NCI-H2196 treated with DMSO at 0.1 percent for 48 hours (cell line): ENCODE measurements around the gene EXOSC10.
"Not testable (repeated sequence)": the region's sequence is repeated elsewhere in the genome, so short reads cannot be mapped to it uniquely, and the experiment has no call there.

Source experiments
- DNase-seq: peaks from one replicate; lab custom pipeline; 2025; ENCODE audit not compliant: unreplicated experiment; lab: John Stamatoyannopoulos, UW

EXOSC10 gene

DNA sequence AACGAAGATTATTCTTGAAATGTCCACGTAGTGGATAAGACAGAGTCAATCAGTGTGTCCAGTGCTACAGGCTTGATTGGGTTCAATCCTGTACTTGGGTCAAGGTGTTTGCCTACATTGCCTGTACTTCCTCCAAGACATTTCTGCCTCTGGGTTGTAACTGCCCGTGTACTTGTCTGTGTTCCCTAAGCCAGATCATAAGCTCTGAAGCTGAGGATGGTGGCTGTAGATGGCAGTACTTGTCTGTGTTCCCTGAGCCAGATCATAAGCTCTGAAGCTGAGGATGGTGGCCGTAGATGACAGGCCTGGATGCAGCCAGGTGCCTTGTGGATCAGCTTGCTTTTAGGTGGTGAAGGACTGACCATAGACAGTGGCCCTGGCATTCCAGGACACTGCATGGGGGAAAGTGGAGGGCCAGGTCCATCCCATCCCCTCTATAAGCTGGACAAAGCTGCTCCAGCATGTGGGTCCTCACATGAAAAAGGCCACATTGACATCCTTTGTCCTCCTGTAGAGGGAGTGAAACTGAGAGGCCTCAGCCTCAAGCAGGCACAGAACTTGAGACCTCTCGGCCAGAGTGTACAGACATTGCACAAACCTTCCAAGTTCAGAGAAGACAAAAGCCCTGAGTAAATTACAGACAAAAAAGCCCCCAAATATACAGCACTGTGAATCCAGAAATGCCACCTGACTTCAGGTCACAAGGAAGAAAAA lies 37.9 kb downstream of the EXOSC10 start:
- no peak for DNase-seq

DNA sequence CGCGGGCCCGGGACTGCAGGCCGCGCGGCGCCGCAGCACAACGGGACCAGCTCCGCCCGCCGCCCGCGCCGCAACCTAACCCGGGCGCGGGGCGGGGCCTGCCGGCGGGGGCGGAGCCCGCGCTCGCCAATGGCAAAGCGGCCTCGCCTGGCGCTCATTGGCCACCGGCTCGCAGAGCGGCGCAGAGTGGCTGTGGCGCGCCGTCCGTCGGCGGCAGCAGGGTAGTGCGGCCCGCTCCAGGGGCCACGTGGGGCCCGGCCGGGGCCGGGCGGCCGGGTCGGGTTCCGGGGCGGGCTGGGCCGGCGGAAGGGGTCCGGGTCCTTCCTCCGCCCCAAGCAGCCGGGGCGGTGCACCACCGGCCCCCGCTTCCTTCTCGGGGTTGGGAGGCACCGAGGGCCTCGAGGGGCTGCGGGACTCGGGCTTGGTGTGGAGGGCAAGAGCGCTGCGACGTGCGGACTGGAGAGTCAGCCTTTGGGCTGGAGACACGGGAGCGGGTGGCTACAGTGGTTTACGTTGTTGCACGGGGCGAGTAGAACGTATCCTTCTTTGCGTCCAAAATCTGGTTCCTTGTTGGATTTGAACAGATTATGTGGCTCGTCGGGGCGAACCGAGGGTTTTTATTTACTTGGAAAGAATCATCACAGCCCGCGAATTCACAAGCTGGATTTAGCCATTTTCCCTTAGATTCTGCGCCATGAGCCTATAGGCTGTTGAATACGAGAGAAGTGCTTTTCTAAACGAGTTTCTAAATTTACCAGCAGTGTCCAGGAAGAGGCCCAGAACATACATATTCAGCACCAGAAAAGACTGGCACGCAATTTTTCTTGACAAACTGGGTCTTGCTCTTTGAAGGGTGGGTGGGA lies 39.5 kb downstream of the EXOSC10 start, which contains the start of gene SRM:
SRM (minus strand) TSS at position 51 of the 863 bp plus-strand sequence. CDS start 75 bp downstream, outside the sequence.
- DNase-seq = peak; percentile 84

DNA sequence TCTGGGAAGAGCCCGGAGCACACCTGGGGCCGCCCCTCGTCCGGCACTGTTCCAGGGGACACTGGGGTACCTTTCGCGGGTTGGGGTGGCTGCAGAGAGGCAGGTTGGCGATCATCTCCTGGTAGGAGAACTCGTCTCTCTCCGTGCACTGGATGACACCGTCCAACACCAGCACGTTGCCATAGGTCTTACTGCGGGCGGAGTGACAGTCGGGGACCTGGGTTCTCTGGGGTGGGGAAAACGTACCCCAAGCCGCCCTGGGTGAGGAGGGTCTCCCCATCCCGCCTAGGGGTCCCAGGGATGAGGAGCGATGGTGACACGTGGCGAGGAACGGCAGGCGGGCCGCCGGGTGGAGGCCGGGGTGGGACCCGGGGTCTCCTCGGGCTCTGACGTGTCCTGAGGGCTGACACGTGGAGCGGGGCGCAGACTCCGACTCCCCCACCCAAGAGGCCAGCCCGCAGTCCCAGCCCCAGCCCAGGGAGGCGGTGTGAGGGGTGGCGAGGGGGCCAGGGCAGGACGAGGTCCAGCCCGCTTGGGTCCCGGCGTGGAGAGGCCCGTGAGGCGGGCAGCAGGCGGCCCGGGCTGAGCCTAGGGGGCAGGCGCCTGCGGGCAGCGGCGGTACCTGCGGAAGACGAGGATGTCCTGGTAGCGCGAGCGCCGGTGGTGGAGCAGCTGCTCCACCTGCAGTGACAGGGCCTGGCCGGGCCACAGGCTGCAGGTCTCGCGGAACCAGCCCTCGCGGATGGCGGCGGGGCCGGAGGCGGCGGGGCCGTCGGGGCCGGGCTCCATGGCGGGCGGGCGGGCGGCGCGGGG lies 40.3 kb downstream of the EXOSC10 start:
- DNase-seq = no peak

DNA sequence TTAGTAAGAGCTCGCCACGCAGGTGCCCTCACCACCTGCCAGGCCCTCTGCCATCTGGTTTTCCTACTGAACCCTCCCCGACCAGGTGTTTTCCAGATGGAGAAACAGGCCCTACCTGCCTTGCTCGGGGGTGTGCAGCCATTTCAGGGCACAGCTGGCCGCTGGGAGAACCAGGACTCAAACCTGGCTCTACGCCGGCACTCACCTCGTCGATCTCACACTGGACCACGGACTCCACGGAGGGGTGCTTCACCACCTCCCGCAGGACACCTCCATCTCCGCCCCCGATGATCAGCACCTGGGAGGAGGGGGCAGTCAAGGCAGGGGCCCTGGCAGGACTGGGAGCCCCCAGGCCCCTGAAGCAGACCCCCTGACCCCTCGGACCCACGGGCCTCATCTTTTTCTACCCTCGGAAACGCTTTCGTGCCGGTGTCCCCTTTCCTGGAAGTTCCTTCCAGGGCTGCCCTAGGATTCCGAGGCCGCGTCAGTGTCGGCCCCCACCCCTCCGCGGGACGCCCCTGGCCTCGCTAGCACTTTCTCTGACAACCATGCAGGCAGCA lies 41.0 kb downstream of the EXOSC10 start:
- DNase-seq = peak; percentile 15

DNA sequence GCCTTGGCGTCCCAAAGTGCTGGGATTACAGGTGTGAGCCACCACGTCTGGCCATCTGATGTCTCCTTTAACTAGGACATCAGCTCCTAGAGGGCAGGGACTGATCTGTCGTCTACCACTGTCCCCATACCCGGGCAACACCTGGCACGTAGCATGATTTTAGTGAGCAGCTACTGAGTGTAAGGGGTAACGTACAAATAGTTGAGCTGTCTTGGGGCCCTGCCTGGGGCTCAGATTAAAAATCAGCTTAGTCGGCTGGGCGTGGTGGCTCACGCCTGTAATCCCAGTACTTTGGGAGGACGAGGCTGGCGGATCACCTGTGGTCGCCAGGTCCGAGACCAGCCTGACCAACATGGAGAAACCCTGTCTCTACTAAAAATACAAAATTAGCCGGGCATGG lies 41.6 kb downstream of the EXOSC10 start:
- no peak for DNase-seq

DNA sequence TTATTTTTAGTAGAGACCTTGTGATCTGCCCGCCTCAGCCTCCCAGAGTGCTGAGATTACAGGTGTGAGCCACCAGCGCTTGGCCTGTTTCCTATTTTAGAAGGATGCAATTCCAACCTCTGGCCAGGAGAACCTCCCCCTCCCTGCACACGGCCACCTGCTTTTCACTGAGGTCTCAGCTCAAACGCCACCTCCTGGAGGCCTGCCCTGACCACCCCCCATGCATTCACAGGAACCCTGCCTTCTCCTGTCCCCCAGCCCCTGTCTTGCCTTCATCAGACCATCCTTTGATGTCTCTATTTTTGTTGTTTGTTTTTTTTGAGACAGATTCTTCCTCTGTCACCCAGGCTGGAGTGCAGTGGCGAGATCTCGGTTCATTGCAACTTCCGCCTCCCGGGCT lies 42.2 kb downstream of the EXOSC10 start:
- no peak for DNase-seq

DNA sequence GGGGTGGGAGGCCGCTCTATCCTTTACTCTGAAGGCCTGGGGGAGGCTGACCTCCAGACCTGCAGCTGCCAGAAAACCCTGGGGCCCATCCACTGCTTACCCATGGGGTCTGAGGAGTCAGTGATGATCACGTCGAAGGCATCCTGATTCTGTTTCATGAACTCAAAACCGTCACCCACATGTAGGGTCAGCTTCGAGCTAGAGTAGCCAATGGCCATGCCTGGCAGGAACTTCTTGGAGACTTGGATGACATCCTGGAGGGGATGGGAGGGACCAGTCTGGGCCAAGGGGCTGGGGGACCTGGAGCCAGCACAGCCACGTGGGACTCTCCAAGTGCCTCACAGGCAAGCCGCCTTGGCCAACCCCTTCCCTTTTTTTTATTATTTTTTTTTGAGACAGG lies 43.2 kb downstream of the EXOSC10 start:
- DNase-seq = no peak

DNA sequence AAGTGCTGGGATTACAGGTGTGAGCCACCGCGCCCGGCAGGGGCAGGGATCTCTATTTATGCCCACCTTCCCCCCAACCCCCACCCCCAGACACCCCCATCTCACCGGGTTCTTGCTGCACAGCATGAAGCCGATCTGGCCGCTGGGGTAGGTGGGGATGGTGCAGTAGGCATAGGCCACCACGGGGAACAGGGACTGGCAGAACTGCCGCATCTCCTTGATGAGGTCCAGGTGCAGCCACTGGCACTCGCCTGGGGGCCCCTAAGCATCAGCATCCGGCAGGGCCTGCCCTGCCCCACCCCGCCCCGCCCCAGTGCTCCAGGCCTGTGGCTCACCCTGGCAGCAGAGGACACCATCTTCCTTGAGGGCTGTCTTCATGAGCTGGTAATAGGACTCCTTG lies 44.0 kb downstream of the EXOSC10 start:
- DNase-seq = no peak

DNA sequence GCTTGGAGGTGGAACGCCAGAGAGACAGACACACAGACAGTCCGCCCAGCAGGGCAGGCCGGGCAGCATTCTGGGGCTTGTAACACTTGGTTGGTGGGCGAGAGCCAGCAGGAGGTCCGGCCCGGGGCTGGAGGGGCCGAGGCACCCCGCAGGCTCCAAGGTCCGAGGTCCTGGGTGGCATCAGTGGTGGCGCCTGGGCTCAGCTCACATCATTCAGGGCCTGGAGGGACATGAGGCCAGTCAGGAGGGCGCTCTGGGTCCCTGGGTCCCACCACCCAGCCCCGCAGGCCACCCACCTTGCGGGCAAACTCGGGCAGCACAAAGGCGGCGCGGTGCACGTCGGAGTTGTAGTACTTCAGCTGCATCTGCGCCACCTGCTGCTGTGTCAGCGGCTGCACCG lies 45.0 kb downstream of the EXOSC10 start:
- no peak for DNase-seq

DNA sequence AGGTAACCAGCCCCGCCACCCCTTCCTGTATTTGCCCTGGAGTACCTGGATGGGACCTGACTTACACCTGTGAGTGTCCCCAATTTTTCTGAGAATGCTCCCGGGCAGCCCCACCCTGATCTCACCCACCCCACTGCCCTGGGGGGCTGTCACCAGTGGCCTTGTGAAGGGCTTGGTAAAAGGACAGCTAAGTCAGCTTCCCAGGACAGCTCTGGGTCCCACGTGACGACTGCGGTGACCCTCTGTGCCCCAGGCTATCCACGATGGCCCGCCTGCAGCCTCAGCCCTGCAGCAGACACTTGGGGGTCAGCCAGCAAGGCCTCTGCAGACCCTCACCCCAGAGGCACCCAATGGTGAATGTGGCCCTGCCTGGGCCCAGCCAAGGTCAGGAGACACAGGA lies 45.5 kb downstream of the EXOSC10 start:
- DNase-seq = no peak

DNA sequence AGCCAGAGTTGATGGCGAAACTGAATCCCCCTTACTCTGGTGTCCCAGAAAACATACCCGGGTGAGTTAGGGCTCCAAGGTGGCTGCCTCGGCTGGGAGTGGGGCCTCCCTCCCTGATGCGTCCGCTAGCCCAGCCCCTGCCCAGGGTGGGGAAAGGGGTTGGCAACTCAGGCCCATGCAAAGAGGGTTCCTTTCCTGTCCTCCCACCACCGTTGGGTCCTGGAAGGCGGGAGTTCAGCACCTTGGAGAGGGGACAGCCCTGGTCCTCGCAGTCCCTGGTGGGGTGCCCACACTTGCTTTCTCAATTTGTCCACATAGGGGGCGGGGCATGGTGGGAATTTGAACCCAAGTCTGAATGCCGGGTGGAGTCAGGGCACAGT lies 45.9 kb downstream of the EXOSC10 start:
- no peak for DNase-seq

DNA sequence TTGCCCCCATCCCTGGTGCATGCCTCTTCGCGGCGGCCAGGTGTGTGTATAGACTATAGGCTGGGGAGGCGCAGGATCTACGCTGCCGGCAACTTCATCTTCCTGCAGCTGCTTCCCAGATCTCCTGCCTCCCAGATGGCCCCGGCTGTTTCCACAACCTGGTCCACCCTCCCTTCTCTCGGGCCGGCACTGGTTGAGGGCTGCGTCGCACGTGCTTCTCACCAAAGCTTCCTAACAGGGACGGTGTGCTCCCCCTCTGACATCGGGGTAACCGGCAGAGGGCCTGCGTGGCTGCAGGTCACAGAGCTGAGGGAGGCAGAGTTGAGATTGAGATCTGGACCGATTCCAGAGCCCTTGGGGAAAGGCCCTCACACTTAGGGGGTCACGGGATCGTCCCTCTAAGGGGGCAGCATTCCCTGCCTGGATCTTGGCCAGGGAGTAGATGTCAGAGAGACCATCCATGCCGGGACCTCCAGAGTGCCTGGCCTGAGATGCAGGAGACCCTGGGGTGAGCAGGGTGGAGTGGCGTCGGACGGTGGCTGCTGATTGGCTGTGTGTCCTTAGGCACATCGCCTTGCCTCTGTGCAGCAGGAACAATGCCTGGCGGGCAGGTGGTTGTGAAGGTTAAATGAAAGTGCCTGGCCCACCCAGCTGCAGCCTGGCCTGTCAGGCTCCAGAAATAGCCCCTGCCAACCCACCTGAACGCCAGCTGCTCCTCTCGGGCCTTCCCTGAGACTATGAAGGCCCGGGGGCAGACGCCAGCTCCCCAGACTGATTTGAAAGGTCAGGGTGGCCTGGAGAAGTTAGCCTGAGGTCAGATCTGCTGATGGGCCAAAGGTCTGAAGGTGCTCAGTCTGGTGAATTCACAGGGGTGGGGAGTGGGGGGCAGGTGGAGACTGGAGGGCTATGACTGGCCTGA lies 46.6 kb downstream of the EXOSC10 start:
- DNase-seq = no peak

DNA sequence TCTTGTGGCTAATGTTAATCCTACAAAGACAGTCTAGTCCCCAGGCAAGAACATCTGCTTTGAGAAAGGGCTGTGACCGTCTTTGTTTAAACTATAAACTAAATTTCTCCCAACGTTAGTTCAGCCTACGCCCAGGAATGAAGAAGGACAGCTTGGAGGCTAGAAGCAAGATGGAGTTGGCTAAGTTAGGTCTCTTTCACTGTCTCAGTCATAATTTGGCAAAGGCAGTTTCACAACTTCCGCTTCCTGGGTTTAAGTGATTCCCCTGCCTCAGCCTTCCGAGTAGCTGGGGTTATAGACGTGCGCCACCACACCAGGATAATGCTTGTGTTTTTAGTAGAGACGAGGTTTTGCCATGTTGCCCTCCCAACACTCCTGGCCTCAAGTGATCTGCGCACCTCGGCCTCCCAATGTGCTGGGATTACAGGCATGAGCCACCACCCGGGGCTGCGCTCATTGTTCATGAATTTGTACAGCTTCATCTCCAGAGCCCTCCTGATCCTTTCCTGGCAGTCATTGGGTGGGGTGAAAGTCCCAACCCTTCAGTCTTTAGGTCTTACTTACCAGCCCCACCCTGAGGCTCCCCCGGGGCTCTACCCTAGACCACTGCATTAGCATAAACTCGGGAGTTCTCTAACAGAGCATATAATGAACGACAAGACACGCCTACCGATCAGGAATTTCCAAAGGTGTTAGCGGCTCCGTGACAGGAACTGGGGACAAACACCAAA lies 47.7 kb downstream of the EXOSC10 start:
- no peak for DNase-seq

DNA sequence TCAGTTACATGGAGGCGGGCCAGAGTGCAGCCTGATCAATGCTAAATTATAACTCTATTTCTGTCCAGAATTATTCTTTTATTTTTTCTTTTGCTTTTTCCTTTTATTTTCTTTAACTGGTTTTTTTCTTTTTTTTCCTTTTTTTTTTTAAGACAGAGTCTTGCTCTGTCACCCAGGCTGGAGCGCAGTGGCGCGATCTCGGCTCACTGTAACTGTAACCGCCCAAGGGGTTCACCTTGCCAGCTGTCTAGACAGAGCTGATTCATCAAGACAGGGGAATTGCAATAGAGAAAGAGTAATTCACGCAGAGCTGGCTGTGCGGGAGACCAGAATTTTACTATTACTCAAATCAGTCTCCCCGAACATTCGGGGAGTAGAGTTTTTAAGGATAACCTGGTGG lies 48.5 kb downstream of the EXOSC10 start:
- not testable (repeated sequence) for DNase-seq

DNA sequence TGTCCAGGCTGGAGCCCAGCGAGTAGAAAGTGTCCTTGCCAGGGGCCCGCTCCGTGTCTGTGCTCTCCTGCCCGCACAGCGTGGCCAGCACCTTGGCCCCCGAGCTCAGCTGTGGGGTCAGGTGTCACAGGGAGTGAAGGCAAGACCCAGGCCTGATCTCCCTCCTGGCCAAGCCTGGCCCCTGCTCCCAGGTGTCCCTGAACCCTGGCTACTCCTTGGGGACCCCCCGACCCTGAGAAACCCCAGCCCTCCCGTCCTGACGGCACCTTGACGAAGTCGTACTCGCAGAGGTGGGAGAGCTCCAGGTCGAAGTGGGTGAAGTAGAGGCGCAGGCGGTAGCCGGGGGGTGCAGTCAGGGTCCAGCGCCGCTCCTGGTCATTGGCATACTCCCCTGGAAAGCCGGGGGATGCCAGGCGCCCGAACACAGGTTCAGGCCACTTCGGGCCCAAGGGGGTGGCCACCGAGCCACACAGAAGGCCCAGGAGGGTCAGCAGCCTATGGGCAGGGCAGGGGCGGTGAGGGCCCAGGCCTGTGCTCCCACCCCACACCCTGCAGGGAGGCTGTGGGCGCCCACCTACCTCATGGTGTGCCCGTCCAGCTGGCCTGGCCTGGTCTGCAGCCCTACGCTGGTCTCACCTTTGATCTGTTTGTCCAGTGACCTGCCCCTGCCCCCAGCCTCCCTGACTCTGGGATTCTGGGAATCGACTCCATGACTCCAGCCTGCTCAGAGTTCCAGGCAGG lies 52.9 kb downstream of the EXOSC10 start, which contains the start of gene MASP2:
MASP2 (minus strand) TSS at position 615 of the 741 bp plus-strand sequence; CDS start at position 583, 32 bp downstream.
- no peak for DNase-seq

DNA sequence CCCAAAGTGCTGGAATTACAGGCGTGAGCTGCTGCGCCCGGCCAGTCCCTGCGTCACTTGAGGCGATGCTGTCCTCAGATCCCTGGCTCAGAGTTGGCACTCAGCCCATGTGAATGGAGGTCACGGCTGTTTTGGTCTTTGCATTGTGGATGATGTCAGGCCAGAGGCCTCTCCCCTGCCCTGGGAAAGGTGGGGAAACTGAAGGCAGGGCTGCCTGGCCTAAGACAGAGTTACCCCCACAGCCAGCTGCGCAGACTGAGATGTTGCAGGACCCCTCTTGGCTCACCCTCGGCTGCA lies 53.5 kb downstream of the EXOSC10 start:
- DNase-seq = no peak

DNA sequence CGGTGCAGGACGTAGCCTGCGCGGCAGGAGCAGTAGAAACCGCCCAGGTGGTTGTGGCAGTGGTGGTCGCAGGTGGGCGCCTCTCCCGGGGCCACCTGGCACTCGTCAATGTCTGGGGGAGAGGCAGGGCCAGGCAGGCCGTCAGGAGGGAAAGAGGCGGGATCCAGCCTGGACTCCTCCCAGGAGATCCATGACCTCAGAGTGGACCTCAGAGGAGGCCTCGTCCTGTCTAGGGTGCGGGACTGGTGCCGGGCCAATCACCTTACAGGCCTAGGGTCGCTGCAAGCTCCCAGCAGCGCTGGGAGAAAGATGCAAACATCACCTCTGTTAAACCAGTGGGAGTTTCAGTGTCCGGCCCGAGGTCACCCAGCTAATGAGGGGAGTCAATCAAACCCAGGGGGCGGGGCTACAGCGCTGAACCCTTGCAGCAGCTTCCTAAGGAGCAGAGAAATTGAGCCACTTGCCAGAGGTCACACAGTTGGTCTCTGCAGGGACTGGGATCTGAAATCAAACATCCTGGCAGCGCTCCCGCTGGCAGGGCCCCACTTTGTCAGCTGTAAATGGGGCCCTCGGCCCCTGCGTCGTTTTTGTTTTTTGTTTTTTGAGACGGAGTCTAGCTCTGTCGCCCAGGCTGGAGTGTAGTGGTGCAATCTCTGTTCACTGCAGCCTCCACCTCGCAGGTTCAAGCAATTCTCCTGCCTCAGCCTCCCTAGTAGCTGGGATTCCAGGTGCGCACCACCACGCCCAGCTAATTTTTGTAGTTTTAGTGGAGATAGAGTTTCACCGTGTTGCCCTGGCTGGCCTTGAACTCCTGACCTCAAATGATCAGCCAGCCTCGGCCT lies 54.0 kb downstream of the EXOSC10 start:
- DNase-seq = no peak

DNA sequence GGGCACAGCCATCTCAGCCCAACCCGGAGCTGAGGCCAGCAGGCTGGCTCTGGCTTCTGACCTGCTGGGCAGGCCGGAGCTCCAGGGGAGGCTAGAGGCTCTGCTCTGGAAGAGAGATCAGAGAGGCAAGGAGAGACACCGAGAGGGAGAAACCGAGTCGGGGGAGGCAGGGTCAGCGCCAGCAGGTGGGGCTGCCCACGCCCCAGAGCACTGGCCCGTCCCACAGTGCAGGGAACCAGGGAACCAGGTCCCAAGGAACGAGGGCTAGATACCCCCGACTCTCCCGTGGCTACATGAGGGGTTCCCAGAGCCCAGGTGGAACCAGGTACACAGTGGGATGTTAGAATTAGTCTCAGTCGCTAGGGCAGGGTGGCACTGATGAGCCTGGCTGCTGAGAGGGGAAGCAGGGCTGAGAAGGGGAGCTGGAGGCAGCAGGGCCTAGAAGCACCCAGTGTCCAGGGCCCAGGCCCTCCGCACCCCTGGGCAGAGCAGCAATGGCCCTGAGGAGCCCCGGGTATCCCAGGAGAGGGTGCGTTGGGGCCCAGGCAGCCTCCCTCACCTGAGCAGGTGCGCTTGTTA lies 54.7 kb downstream of the EXOSC10 start:
- no peak for DNase-seq
